K562 (cell line): ENCODE data around the gene TDG. TPM values are rescaled to one million over a fixed set of nuclear protein-coding genes. Genes with fewer than 3 reads are reported as not detected.

ENCODE experiments used
- ATAC-seq: fragments of 200-7000 bp; cut with Tn5 transposase; 3 replicates; pipeline ENCODE4 v1.9.1; 2020; ENCODE audit warnings: moderate library complexity
- BruUV-seq: library from RNA; stranded (reverse); fragments of 400-500 nt; replicated peaks from 2 replicates; lab custom pipeline; 2021; lab: Mats Ljungman, UMichigan
- CTCF ChIA-PET: fragments of 300-600 bp; formaldehyde crosslinking; extraction: SDS; loops from one replicate; lab custom pipeline; 2021; ENCODE audit warnings: low intra/inter-chr PET ratio; lab: Yijun Ruan, JAX
- POLR2A ChIA-PET: fragments of 300-600, 350-650 bp; sonication (Branson Sonifier 250); formaldehyde crosslinking; extraction: SDS; loops from one replicate; lab custom pipeline; 2021; ENCODE audit warnings: antibody characterized with exemption, inconsistent platforms; lab: Yijun Ruan, JAX
- DNase-seq, 4 experiments: peaks; one replicate each; pipeline versions ENCODE4 v3.0.0 to v3.0.0-alpha.2; 2011 to 2018; ENCODE audit warnings: low spot score in 3 of 4, mixed read lengths in 3 of 4; ENCODE audit errors: extremely low read depth in 1 of 4
- FAIRE-seq: peaks from 2 replicates; lab custom pipeline; 2011; peaks lifted over from hg19 to GRCh38; lab: Jason Lieb, UNC
- H2AFZ ChIP-seq: 2 replicates; pipeline ENCODE4 v1.6.0; 2011; ENCODE audit warnings: low read depth, low read length, control low read depth, inconsistent platforms
- H3K27ac ChIP-seq: fragments of 200-600 bp; 3 replicates; pipeline ENCODE4 v1.8.0; 2011; ENCODE audit warnings: low read depth, mild to moderate bottlenecking, control low read depth, inconsistent platforms, low read length, moderate library complexity, mixed read lengths; ENCODE audit errors: extremely low read depth
- H3K27me3 ChIP-seq, 2 experiments: fragments of 300-600 bp in 1 of 2; 2 replicates in 1 of 2; 3 replicates in 1 of 2; pipeline versions ENCODE4 v1.6.0 to v1.8.0; 2011; ENCODE audit warnings: inconsistent platforms in 2 of 2, low read length in 2 of 2, mild to moderate bottlenecking in 1 of 2, mixed read lengths in 1 of 2, moderate library complexity in 1 of 2; ENCODE audit not compliant: control insufficient read depth in 2 of 2, insufficient read depth in 2 of 2
- H3K36me3 ChIP-seq: fragments of 300-600 bp; 3 replicates; pipeline ENCODE4 v1.8.0; 2011; ENCODE audit warnings: mild to moderate bottlenecking, low read length, inconsistent platforms; ENCODE audit not compliant: control insufficient read depth, insufficient read depth
- H3K4me1 ChIP-seq, 2 experiments: fragments of 200-600 bp in 1 of 2; replicated peaks in 1 of 2; 2 replicates in 1 of 2; 3 replicates in 1 of 2; pipeline versions ENCODE4 v1.5.1 to v1.8.0; 2011; ENCODE audit warnings: inconsistent platforms in 2 of 2, low read length in 2 of 2, mild to moderate bottlenecking in 1 of 2, mixed read lengths in 1 of 2, moderate library complexity in 1 of 2; ENCODE audit not compliant: control insufficient read depth in 2 of 2, insufficient read depth in 2 of 2
- H3K4me2 ChIP-seq: 2 replicates; pipeline ENCODE4 v1.6.1; 2011; ENCODE audit warnings: low read length, control low read depth, inconsistent platforms, mixed read lengths; ENCODE audit not compliant: insufficient read depth
- H3K4me3 ChIP-seq: fragments of 200-600 bp; sonication (generic), shearing (Covaris generic); 2 replicates; pipeline ENCODE4 v1.5.1; 2016; ENCODE audit warnings: control low read depth, inconsistent platforms
- H3K79me2 ChIP-seq: fragments of 200-600 bp; 3 replicates; pipeline ENCODE4 v1.8.0; 2011; ENCODE audit warnings: low read length, inconsistent platforms; ENCODE audit not compliant: control insufficient read depth, insufficient read depth
- H3K9ac ChIP-seq, 2 experiments: 2 replicates each; pipeline versions ENCODE4 v1.6.0 to v1.6.1; 2011; ENCODE audit warnings: low read depth in 2 of 2, low read length in 2 of 2, control low read depth in 1 of 2, inconsistent platforms in 1 of 2, mild to moderate bottlenecking in 1 of 2, mixed read lengths in 1 of 2; ENCODE audit not compliant: insufficient read depth in 1 of 2
- H3K9me1 ChIP-seq: one replicate; pipeline ENCODE4 v1.6.0; 2011; ENCODE audit warnings: inconsistent platforms, mild to moderate bottlenecking, low read length, moderate library complexity; ENCODE audit not compliant: control insufficient read depth, insufficient read depth
- H3K9me3 ChIP-seq: replicated peaks from 2 replicates; pipeline ENCODE4 v1.5.1; 2011; ENCODE audit warnings: low read depth, low read length, inconsistent platforms; ENCODE audit not compliant: control insufficient read depth, insufficient read depth
- H4K20me1 ChIP-seq: replicated peaks from 2 replicates; pipeline ENCODE4 v1.6.1; 2011; ENCODE audit warnings: low read length, inconsistent platforms, mixed read lengths; ENCODE audit not compliant: control insufficient read depth, insufficient read depth
- MLLT1 ChIP-seq, 2 experiments: fragments of 450-650 bp; IDR thresholded peaks; 2 replicates each; pipeline ENCODE4 v1.6.1; 2016
- ZBTB33 ChIP-seq: sonication (generic); formaldehyde crosslinking; IDR thresholded peaks from 2 replicates; pipeline ENCODE4 v1.8.1; 2023; ENCODE audit warnings: mild to moderate bottlenecking, missing genetic modification reagents
- ZNF121 ChIP-seq: sonication (generic); formaldehyde crosslinking; conservative IDR thresholded peaks from 2 replicates; pipeline ENCODE4 v1.8.0; 2022; ENCODE audit warnings: missing genetic modification reagents
- ZNF3 ChIP-seq: fragments of 250-450 bp; sonication (Bioruptor Pico); IDR thresholded peaks from 2 replicates; pipeline ENCODE4 v1.5.0; 2021; ENCODE audit warnings: mild to moderate bottlenecking, moderate library complexity
- WGBS: fragments of 100-300 bp; shearing (Covaris generic); methylation state at CpG from one replicate; pipeline ENCODE4 v1.1.6; 2016; ENCODE audit warnings: low coverage, mixed read lengths; ENCODE audit not compliant: insufficient coverage; ENCODE audit errors: missing lambda C conversion rate; 5-methylcytosine and 5-hydroxymethylcytosine counted together
- in situ Hi-C: fragments of 300-500 bp; cut with MboI; formaldehyde crosslinking; loops from 4 replicates; pipeline ENCODE4 v1.15.0; 2018; ENCODE audit warnings: inconsistent platforms, mixed read lengths
- intact Hi-C: fragments of 100-400 bp; cut with micrococcal nuclease; formaldehyde crosslinking; loops from 2 replicates; pipeline ENCODE4 v1.14.2; 2022
- polyA plus RNA-seq, 8 experiments: library from polyadenylated mRNA; depleted of rRNA in 4 of 8; stranded (reverse) in 5 of 8; unstranded in 3 of 8; fragments of >200 nt; fragmentation: Nextera tagmentation in 2 of 8; fragmentation: Illumina TruSeq in 1 of 8; extraction: Ambion mirVana in 2 of 8; extraction: Trizol in 1 of 8; gene quantifications; 2 replicates each; pipeline versions ENCODE4 v1.2.1 to v1.2.3, GENCODE V29; 2011 to 2014; ENCODE audit warnings: inconsistent platforms in 1 of 8, missing spikeins in 1 of 8
- total RNA-seq, 7 experiments: library from RNA; depleted of rRNA in 6 of 7; stranded (reverse); fragments of >200 nt in 6 of 7; fragmentation: Illumina TruSeq in 2 of 7; extraction: Trizol in 2 of 7; gene quantifications; 2 replicates each; pipeline versions ENCODE4 v1.2.1 to v1.2.3, GENCODE V29; 2011 to 2021; ENCODE audit warnings: low replicate concordance in 1 of 7

TDG gene
- total and polyA plus RNA-seq, 9 of the 15 experiments (the other 6 are each of a cell fraction or from before 2014, with no cell fraction given), result 37.6 to 77.2 (median 64.0) TPM

GRCh38 chr12:103957865-103958388 is 7.7 kb upstream of the TDG start:
- peak overlapping the region; percentile 99; the same call in 1 of the 2 replicates for H3K4me2 ChIP-seq

More at GRCh38 chr12:103957865-103958388, 7.7 kb upstream of the TDG start:
- no peaks in the 10 kb centered on the region for H4K20me1 ChIP-seq
- peaks cover 20% of the 10 kb centered on the region; the same call in 2 of the 3 replicates for H3K36me3 ChIP-seq
- peaks cover 46% of the 10 kb centered on the region for H3K79me2 ChIP-seq
- no peaks in the 10 kb centered on the region for H3K9me3 ChIP-seq
- no TSS peak for BruUV-seq
- peak overlapping the region; percentile 95 for H3K27ac ChIP-seq
- CTCF ChIA-PET, result no interaction called here
- peak overlapping the region; percentile 95; the same call in 1 of the 2 replicates for H3K4me3 ChIP-seq
- H3K9ac ChIP-seq, result peak overlapping the region; percentile 45 to 89; a peak in 3 of 4 replicates
- no peak for FAIRE-seq
- no peaks in the 10 kb centered on the region for H3K27me3 ChIP-seq
- POLR2A ChIA-PET, result interaction anchor here (0.7 kb wide), 1 partner anchor 176 kb away, joined by 3 read pairs; no protein-coding TSS in a partner anchor
- WGBS, result 65% methylated on average over 7 of the region's 7 CpGs
- intact Hi-C loops, result loop anchor here (1.0 kb wide), 1 partner anchor 29 kb away; no protein-coding TSS in a partner anchor
- in situ Hi-C loops, result no loop called here
- H3K9me1 ChIP-seq, result no peaks in the 10 kb centered on the region
- TF ChIP-seq ZNF121 (CRISPR knock-in tag) (peak; percentile 48), ZBTB33 (CRISPR knock-in tag) (peak; percentile 75; the same call in 1 of the 2 replicates), MLLT1 (IDR thresholded peaks at IDR 0.05) (0 out of 4 replicates have a peak, but pooled peaks of 1 of the 2 experiments have one; percentile 11), ZNF3 (CRISPR knock-in tag) (no peak)
- TF ChIP-seq, all 486 proteins: peak for 3
- ATAC-seq (no peak), DNase-seq (no peak)
- peaks cover 6 to 15% of the 10 kb centered on the region in 2 experiments; a peak in 4 of 5 replicates for H3K4me1 ChIP-seq
- peak overlapping the region; percentile 98 for H2AFZ ChIP-seq
